ENCODE data around the gene STK33.

Gene STK33

GRCh38 chr11:8638300-8638699 is 44.3 kb upstream of the STK33 start:
- H3K36me3 ChIP-seq (replicated peaks) = no peaks in the 10 kb centered on the region

GRCh38 chr11:8636127-8636526 is 42.1 kb upstream of the STK33 start:
- no peak overlapping the region for H3K4me3 ChIP-seq (ENCODE audit: low read depth, low read length)
- H3K27me3 ChIP-seq (replicated peaks) = no peaks in the 10 kb centered on the region
- no peak overlapping the region for H3K27ac ChIP-seq
- in situ Hi-C loops (cut with HindIII; ENCODE audit: low pct_ligation_motif_present, low sequenced_read_pairs) = no loop called here
- no peak for DNase-seq
- TF ChIP-seq CTCF (IDR thresholded peaks at IDR 0.05; ENCODE audit: low read depth, low read length, missing control alignments) = no peak
- no peaks in the 10 kb centered on the region for H3K36me3 ChIP-seq (replicated peaks)

More at GRCh38 chr11:8638300-8638699, 44.3 kb upstream of the STK33 start:
- Histone ChIP-seq H3K27ac (no peak overlapping the region), H3K27me3 (replicated peaks) (no peaks in the 10 kb centered on the region), H3K4me3 (ENCODE audit: low read depth, low read length) (no peak overlapping the region)
- in situ Hi-C loops (cut with HindIII; ENCODE audit: low pct_ligation_motif_present, low sequenced_read_pairs) = no loop called here
- peak; percentile 6 for TF ChIP-seq CTCF (IDR thresholded peaks at IDR 0.05; ENCODE audit: low read depth, low read length, missing control alignments)
- peak; percentile 13 for DNase-seq

GRCh38 chr11:8634498-8634897 is 40.5 kb upstream of the STK33 start:
- Histone ChIP-seq H3K27me3 (replicated peaks) (no peaks in the 10 kb centered on the region), H3K4me3 (ENCODE audit: low read depth, low read length) (no peak overlapping the region), H3K27ac (no peak overlapping the region), H3K36me3 (replicated peaks) (no peaks in the 10 kb centered on the region)
- no peak for DNase-seq
- in situ Hi-C loops (cut with HindIII; ENCODE audit: low pct_ligation_motif_present, low sequenced_read_pairs) = no loop called here
- no peak for TF ChIP-seq CTCF (IDR thresholded peaks at IDR 0.05; ENCODE audit: low read depth, low read length, missing control alignments)

GRCh38 chr11:8631395-8632118 is 37.5 kb upstream of the STK33 start:
- Histone ChIP-seq H3K36me3 (replicated peaks) (no peaks in the 10 kb centered on the region), H3K27me3 (replicated peaks) (no peaks in the 10 kb centered on the region), H3K27ac (no peak overlapping the region), H3K4me3 (ENCODE audit: low read depth, low read length) (no peak overlapping the region)
- DNase-seq = peak; percentile 87
- no peak for TF ChIP-seq CTCF (IDR thresholded peaks at IDR 0.05; ENCODE audit: low read depth, low read length, missing control alignments)
- in situ Hi-C loops (cut with HindIII; ENCODE audit: low pct_ligation_motif_present, low sequenced_read_pairs) = no loop called here

GRCh38 chr11:8624698-8625097 is 30.7 kb upstream of the STK33 start:
- in situ Hi-C loops (cut with HindIII; ENCODE audit: low pct_ligation_motif_present, low sequenced_read_pairs) = no loop called here
- Histone ChIP-seq H3K27me3 (replicated peaks) (no peaks in the 10 kb centered on the region), H3K4me3 (ENCODE audit: low read depth, low read length) (no peak overlapping the region), H3K36me3 (replicated peaks) (peaks cover 2% of the 10 kb centered on the region), H3K27ac (no peak overlapping the region)
- no peak for TF ChIP-seq CTCF (IDR thresholded peaks at IDR 0.05; ENCODE audit: low read depth, low read length, missing control alignments)
- no peak for DNase-seq

GRCh38 chr11:8621147-8621546 is 27.1 kb upstream of the STK33 start:
- peaks cover 2% of the 10 kb centered on the region for H3K36me3 ChIP-seq (replicated peaks)
- no peak for DNase-seq
- no peaks in the 10 kb centered on the region for H3K27me3 ChIP-seq (replicated peaks)
- no peak overlapping the region for H3K4me3 ChIP-seq (ENCODE audit: low read depth, low read length)
- in situ Hi-C loops (cut with HindIII; ENCODE audit: low pct_ligation_motif_present, low sequenced_read_pairs) = no loop called here
- no peak overlapping the region for H3K27ac ChIP-seq
- TF ChIP-seq CTCF (IDR thresholded peaks at IDR 0.05; ENCODE audit: low read depth, low read length, missing control alignments) = no peak

Data from brain microvascular endothelial cell (primary cell).